ENCODE measurements around the gene RBFOX1.

RBFOX1 gene

DNA sequence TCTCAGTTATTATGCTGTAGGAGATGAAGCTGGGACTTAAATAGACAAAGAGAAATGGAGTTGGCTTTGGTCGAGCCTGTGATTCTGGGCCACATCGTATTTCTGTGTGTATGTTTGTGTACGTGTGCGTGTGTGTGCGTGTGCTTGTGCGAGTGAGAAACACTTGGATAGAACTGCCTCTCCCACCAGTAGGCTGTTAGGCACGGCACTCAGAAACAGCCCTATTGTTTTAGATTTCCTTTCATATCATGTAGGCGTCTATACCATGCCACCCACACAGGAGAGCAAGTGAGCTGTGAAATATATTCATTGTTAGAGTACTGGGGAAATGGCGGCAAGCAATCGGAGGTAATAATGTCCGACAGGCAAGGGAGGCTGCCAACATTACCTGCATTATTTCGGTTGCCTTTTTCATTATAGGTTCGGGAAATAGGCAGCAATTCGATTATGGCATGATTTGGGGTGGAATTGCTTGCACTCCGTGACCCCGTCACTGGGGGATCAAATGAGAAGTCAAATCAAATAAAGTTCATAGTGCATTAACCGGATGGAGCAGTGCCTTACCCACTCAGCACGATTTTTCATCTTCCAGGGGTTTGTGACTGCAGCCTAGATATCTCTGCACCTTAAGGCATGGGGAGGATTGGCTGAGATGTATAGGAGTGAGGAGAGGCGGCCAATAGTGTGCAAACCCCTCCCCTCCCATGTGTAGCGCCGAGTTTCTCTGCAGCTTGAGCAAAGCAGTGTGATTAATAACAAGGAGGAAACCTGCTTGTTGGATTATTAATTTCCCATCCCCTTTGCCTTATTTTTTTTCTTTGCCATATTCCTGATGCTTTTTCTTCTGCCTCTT is 89.6 kb downstream of the RBFOX1 start:
- DNase-seq, result no peak

DNA sequence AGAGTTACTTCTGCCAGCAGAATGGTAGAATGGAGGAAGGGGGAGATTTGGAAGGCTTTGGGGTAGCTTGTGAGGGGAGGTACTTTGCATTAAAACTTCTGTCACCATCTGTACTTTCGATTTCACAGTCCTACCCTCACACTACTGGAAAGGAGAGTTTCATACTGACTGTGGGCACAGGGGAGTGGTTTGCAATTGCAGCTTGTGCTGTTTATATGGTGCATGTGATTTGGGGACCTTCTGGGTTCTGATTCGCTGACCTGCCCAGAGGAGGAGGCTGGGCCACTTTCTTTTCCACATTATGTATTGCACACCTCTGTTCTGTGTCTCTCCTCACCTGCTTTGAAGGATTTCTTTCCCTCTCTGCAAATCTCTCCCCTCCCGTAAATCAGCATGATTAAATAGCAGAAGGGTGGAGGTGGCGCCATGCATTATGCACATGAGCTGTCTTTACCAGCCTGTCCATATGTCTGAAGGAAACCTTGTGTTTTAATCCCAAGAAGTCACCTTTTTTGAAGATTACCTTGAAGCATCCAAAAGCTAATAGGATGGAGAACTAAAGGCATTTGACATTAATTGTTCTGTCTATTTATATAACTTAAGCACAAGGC is 90.9 kb downstream of the RBFOX1 start:
- DNase-seq, result no peak

DNA sequence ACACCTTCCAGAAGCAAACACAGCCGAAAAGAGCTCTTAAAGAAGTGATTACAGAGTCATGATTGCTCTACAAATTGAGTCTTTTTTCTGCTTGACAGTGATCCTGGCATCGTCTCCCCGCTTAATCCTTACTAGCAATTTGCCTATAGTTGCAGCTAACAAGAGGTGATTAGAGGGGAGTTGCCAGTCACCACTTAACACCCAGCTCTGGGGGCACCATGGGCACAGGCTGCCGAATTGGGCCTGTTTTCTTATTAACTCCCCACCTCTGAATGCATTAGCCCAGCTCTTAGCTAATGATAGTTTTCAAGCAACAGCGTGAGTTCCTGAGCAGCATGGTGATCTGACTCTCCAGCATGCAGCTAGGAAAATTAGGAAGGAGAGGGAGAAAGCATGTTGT is 93.5 kb downstream of the RBFOX1 start:
- no peak for DNase-seq

DNA sequence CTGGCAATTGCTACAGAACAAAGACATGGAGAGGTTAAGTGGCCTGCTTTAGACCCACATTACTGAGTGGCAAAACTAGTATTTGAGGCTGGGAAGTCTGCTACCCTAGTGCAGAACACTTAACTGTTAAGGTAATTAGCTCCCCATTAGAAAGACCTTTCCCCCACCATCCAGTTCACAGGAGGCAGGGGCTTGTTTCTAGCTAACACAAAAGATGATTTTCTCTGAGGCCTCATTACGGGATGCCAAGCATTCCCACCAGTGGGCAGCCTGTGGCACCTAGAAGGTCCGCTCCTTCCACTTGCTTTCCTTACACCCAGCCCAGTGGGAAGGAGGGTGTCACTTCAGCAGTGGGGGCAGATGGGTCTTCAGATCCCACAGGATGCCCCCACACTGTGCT is 99.1 kb downstream of the RBFOX1 start:
- no peak for DNase-seq

DNA sequence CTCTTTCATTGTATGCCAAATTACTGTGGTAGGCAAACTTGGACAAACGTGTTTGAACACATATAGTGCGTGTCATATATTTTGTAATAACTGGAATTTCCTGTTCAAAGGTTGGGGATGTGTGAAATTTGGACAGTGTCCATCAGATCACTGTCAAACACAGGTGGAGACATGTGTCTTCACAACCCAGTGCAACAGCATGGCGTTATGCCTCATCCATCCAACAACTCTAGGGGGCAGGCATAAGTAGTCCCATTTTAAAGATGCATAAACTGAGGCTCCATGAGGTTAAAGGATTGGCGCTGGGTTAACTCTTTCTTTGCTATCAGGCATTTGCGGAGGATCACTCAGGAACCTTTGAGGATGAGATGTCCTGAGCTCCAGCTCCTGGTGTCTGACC is 103.7 kb downstream of the RBFOX1 start:
- DNase-seq, result no peak

DNA sequence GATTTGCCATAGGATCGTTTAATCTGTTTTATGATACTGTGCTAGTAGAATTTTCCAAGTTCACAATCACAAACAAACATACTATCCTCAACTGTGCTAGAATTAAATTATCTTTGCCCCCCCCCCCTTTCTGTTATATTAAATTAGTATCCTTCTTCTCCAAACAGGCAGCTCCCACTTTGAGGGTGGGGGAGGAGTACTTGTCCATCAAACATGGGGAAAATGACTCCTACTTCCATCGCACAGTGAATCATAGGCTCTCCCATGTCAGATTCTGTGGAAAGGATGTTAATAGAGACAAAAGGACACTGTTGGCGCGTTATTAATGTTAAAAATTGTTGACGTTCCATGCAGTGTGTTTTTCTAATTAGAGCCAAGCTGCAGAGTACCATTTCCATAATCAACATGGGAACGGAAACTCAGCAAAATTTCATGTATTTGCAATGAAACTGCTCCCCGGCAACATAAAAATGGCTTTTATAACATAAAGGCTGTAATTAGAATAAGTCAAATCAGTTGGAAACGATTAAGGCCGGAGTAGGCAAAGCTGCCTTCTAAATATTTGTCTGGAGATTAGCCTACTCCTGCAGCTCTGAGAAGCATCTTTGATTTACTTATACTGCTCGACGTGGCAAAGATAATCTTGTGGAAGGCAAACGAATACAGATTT is 104.6 kb downstream of the RBFOX1 start:
- no peak for DNase-seq

DNA sequence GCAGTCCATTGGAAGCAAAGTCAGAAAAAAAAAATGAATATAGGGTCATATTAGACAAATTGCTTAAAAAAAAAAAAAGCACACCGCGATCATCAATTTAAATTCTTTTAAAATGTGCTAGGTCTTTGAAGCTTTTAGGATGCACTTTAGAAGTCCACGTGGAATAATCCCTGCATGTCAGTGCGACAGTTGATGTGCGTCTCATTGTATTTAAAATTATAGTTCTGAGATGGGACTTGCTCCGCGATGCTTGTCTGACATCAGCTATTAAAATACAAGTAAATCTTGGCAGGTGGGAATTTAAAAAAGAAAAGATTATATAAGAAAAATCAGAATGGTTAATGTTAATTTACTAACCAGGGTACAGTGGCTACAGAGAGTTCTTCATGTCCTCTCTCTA is 105.2 kb downstream of the RBFOX1 start:
- DNase-seq, result no peak

DNA sequence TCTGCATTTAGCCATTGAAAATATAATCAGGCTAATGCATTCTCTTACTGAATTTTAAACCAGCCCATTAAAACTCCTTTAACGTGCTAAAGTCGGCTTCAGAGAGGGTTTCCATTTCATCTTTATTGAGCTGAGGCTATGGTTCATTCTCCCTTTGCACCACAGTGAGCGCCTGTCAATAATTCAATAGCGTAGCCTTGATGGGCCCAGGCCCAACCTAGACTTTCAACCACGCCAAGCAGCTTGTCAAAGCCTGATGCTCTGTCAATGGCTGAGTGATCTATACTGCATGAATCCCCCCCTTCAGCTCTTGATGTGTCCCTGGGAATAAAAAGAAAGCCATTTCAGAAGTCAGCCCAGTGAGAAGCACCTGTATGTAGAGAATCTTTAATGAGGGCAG is 106.0 kb downstream of the RBFOX1 start:
- no peak for DNase-seq

DNA sequence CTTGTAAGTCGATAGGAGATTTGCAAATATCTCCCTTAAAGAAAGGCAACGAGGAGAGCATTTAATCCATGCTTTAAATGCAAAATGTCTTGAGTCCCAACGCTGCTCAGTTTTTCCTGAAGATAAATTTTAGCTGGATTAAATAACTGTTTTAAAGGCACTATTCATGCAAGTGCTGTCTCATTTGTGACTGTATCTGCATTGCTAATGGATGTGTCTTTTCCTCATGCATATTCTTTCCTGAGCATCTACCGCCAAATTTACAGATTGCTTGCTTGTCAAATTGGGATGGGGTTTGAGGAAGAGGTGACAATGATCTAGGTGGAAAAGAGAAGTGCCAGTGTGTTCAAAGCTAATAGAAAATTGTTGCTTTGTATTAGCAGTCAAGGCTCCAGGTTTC is 106.9 kb downstream of the RBFOX1 start:
- DNase-seq, result no peak

DNA sequence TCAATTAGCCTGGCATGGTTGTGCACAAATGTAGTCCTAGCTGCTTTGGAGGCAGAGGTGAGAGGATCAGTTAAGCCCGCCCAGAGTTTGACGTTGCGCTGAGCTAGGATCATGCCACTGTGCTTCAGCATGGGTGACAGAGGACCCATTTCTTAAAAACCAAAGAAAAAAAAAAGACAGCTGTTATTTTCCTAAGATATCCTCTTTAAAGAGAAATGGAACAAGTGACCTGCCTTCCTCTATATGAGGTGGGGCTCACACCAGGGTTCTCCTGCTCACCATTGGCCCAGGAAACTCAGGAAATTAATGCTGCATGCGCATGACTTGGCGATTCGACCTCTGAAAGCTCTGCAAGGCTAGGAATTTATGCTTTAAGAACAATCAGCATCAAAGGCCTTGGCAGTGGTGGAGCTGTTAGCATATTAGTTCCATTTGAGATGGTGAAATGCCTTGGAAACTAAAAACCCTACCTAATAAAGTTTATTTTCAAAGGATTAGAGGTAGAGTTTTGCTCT is 108.3 kb downstream of the RBFOX1 start:
- DNase-seq, result no peak

DNA sequence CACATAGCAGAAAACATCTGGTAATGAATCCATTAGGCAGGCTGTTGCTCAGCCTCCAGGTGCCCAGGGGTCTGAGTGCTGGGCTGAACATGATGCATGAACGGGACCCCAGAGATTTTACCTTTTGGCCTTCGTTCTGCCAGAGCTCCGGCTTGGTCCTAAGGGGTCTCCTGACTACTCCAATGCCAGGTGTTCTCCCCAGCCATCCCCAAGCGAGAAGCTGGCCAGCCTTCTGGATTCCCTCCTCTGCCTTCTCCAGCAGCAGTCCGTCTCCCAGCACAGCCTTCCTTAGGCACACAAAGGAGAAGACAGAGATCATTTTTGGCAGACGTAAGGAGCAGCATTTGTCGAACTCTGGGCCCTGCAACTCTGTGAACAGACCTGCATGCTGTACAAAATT is 109.4 kb downstream of the RBFOX1 start:
- no peak for DNase-seq

DNA sequence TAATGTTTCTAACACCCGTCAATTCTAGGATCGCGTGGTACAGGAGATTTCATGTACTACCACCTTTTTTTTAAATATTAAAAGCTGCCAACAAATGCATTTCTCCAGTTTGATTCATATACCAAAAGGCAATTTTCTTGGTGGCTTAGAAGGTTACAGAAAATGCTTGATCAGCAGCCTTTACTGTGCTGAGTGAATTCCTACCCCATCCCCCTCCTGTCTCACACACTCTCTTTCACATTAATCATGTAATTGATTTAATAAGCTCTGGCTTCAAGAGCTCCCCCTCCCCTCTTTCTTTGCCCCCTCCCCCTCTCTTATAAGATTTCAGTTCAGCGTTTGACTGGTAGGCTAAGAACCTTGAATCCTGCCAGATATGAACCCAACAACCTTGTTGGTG is 110.5 kb downstream of the RBFOX1 start:
- no peak for DNase-seq

DNA sequence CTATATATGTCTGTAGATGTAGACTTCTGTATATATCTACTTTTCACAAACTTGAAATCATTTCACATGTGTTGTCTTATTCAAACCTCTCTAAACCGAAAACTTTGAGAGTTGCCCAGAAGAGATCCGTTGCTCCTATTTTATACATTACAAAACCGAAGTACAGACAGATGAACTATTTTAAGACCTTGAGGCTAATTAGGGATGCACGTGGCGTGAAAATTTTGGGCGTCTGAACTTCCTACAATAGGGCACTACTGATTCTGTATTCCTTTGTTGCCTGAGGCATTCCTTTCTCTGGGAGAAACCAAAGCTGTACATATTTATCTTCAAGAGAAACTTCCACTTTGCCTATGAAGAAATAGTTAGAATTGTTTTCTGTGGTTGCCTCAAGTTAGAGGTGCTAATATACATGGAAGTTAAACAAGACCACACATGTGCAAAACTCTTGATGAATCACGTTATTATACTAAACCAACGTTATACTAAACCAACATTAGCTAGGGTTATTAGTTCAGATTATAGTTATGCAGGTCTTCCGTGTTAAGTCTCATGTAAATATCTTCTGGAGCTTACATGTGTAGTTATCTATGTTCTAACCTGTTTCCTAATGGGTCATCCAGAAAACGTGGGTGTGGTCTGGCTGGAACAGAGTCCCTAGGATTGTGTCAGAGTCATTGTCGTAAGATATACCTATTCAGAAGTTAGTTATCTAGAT is 111.2 kb downstream of the RBFOX1 start:
- no peak for DNase-seq

DNA sequence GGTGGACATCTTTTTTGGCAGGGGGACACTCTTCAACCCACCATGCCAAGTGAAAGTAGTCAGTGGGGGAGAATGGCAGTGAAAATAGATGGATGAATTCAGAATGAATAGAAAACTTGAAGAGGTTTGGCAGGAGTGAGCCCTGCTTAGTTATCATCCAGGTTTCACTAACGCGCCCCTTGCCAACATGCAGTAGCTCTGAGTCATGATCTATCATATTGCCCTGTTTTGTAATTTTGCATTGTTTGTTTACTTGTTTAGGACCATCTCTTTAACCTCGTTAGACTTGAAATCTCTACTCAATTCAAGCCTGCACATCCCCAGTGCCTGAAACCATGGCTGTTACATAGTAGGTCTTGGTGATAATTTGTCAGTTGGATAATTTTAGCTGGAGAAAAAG is 116.7 kb downstream of the RBFOX1 start:
- no peak for DNase-seq

DNA sequence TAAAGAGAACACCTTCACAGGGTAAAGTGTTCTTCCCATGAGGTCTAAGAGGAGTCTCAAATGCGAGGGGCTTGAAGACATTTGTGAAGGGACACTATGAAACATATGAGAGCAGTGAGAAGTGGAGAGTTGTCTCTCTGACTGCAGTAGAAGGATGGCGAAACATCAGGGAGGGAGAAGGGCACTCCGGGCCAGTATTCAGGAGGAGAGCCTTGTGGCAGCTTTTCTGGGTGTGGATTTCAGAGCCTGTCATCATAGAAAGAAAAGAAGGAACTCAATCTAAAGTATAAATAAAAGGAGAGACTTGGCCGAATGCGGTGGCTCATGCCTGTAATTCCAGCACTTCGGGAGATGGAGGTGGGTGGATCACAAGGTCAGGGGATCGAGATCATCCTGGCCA is 117.2 kb downstream of the RBFOX1 start:
- DNase-seq, result no peak

DNA sequence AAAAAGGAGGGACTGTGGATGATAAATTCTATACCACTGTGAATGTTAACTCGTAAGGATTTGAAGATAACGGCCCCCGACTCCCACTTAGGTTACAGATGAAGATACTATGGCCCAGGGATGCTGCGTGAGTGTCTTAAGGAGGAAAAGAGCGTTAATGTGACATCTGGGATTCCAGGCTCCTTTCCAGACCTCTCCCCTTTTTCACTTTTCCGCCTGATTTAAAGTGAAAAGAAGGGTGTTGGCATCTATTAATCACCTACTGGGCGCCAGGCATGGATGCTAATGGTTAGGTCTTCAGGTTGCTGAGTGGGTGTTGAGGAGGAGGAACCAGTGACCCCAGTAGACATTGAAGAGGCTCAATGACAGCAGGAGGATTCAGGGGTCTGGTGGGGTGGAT is 117.8 kb downstream of the RBFOX1 start:
- no peak for DNase-seq

DNA sequence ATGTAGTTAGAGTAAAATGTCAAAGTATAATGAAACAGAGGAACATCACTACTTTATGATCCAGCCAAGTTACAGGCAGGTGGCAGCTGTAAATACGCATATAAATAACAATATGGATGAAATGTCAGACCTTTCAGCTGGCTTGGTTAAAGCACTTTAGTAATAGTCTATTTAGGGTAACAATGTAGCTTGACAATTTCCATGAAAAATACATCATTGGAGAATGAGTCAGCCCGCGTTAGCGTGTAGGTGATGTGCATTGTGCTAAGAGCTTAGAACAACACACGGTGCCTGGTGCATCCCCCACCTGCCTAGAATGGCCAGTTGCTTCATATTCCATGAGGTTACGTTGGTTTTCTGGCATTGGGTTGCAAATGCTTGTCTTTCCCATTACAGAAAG is 119.4 kb downstream of the RBFOX1 start:
- DNase-seq, result no peak

DNA sequence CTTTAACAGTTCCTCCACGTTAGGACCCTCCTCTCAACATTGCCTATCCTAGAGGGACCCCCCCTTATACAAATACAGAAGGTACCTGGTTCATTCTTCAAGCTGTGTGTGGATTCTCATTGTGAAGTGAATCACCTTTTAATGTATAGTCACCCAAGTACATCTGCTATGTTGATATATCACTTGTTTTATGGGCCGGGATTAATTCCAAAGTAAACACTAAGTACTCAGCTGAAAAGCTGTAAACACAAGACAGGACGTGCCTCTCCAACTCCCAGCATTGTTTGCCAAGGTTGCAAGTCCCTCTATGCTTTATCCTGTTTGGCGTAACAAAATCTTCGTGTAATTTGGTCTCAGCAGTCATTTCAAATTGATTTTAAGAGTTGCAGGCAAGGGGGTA is 123.6 kb downstream of the RBFOX1 start:
- DNase-seq, result peak; percentile 51

DNA sequence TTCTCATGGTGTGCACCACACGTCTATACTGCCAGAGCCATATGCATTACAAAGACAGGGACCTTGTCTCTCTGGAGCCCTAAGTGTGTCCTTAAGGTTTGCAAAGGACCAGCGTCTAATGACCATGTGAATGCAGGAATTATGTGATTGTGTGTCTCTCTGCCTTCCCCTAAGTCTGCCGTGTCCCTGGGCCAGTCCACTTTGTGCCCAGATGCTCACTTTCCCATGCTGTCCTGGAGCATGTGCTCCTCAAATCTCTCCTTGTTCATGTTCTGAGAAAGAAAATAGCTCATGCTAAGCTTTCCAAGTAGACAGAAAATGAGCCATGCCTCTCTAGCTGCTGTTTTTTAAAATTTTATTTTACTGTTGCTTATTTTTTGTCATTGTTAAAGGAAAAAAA is 125.5 kb downstream of the RBFOX1 start:
- no peak for DNase-seq

DNA sequence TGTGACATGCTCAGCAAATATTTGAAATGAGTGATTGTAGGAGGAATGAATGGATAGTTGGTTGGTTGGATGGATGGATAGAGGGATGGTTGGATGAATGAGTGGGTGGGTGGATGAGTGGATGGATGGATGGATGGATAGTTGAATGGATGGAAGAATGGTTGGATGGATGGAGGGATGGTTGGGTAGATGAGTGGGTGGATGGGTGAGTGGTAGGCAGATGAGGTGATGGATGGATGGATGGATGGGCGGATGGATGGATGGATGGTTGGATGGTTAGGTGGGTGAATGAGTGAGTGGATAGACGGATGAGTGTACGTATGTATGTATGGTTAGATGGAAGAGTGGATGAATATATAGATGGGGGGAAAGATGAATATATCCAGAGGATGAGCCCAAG is 137.7 kb downstream of the RBFOX1 start:
- DNase-seq, result no peak

DNA sequence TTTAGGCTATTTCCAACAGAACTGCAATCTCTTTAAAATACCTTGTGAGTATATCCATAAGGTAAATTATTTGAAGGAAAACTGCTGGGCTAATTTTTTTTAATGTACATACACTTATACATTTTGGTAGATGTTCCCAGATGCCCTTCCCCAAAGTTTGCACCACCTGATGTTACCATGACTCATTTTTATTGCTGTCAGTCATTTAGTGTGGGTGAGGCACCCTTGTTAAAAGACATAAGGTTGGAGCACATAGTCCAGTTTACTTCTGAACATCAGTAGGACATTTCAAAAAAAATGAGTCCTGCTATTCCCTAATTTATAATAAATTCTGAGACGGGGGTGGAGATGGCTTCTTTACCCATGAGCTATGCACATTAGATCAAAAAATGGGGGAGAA is 138.6 kb downstream of the RBFOX1 start:
- no peak for DNase-seq

DNA sequence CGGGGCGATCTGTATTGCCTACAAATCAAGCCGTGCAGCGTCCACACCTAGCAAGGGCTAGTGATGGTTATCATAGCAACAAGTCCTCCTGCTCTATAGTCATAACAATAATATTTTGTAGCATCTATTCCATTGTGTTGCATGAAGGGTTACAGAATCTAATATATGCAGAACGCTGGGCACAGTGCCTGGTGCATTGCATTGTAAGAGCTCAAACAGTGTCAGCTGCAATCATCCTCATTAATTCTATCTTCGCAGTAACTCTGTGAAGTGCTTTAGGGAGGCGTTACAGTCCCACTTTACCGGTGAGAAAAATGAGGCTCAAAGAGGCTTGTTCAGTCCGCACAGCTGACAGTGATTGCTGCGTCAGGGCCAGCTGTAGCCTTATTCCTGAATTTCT is 149.4 kb downstream of the RBFOX1 start:
- no peak for DNase-seq

DNA sequence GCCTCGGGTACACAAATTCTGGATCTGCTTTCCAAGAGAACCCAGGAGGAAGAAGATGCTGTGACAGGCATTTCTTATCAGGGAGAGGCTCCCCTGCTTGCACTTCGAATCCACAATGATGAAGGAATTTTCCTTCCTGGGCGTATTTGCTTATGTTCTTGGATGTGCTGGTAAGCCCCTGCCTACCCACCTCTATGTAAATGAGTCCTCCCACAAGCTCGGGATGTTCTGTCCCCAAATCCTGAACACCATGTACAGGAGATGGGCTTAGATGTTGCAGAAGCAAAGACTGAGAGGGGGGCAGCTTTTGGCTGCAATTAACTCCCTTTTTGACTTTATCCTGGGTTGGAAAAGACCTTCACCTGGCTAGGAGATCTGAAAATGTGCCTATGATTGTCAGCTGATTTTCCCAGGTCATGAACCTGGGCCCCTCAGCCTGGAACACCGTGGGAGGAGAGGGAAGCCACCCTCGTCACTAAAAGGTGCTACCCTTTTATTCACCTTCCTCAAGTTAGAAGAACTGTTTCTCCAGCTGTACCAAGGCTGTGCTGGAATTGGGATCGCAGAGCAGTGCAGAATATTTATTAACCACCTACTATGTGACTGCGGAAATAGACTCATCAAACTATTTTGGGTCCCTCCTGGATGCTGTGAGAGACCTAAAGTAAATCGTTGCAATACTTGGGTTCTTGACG is 150.1 kb downstream of the RBFOX1 start:
- no peak for DNase-seq
